Progenitor cell of endocrine pancreas (in vitro differentiated cells): ENCODE measurements around the gene PCP4. TPM values are rescaled to one million over a fixed set of nuclear protein-coding genes. Genes with fewer than 3 reads are reported as not detected.
A peak's percentile ranks its signal among the peaks of the same experiment; 100 is the strongest.

Experiments
- DNase-seq: peaks from one replicate; pipeline ENCODE4 v3.0.0; 2021; ENCODE audit warnings: low spot score; ENCODE audit not compliant: unreplicated experiment
- H3K27ac Mint-ChIP-seq: 2 replicates; pipeline ENCODE4 v1.8.0; 2021; ENCODE audit warnings: mild to moderate bottlenecking, moderate library complexity, mixed read lengths
- H3K27me3 Mint-ChIP-seq: 2 replicates; pipeline ENCODE4 v1.8.0; 2021; ENCODE audit warnings: mixed read lengths
- H3K36me3 Mint-ChIP-seq: 2 replicates; pipeline ENCODE4 v1.8.0; 2022; ENCODE audit warnings: mixed read lengths; ENCODE audit not compliant: insufficient read depth
- H3K4me1 Mint-ChIP-seq: 2 replicates; pipeline ENCODE4 v1.8.0; 2021; ENCODE audit warnings: low read depth, mixed read lengths
- H3K4me3 Mint-ChIP-seq: 2 replicates; pipeline ENCODE4 v1.8.0; 2021; ENCODE audit warnings: low read depth, mild to moderate bottlenecking, moderate library complexity, mixed read lengths
- H3K9me3 Mint-ChIP-seq: 2 replicates; pipeline ENCODE4 v1.8.0; 2021; ENCODE audit warnings: low read depth, mixed read lengths
- CTCF ChIP-seq: fragments of 200-600 bp; sonication (generic); IDR thresholded peaks from one replicate; pipeline ENCODE4 v1.5.0; 2021; ENCODE audit warnings: antibody characterized with exemption, mild to moderate bottlenecking; ENCODE audit not compliant: unreplicated experiment
- total RNA-seq: library from RNA; stranded (reverse); gene quantifications from 2 replicates; pipeline ENCODE4 v1.2.1, GENCODE V29; 2021

Gene PCP4
- total RNA-seq, 1 donor from 2014 or later, result 2.0 TPM

- Mint-ChIP-seq H3K27ac (no peak overlapping the region), H3K27me3 (no peaks in the 10 kb centered on the region), H3K4me3 (no peak overlapping the region), H3K4me1 (no peaks in the 10 kb centered on the region), H3K9me3 (no peaks in the 10 kb centered on the region), H3K36me3 (no peaks in the 10 kb centered on the region)
- TF ChIP-seq CTCF, result no peak
- no peak for DNase-seq
These were observed 37.2 kb downstream of the PCP4 start for GRCh38 chr21:39904457-39904856.

- Mint-ChIP-seq H3K4me1 (peaks cover 3% of the 10 kb centered on the region), H3K4me3 (no peak overlapping the region), H3K27ac (no peak overlapping the region), H3K36me3 (no peaks in the 10 kb centered on the region), H3K9me3 (no peaks in the 10 kb centered on the region), H3K27me3 (no peaks in the 10 kb centered on the region)
- no peak for DNase-seq
- TF ChIP-seq CTCF, result no peak
These were observed 41.2 kb downstream of the PCP4 start for GRCh38 chr21:39908265-39908923.

- peak; percentile 47 for TF ChIP-seq CTCF
- H3K27me3 Mint-ChIP-seq, result peaks cover 3% of the 10 kb centered on the region
- H3K4me1 Mint-ChIP-seq, result peaks cover 7% of the 10 kb centered on the region
- H3K9me3 Mint-ChIP-seq, result no peaks in the 10 kb centered on the region
- no peak for DNase-seq
- H3K36me3 Mint-ChIP-seq, result no peaks in the 10 kb centered on the region
- no peak overlapping the region for H3K4me3 Mint-ChIP-seq
- no peak overlapping the region for H3K27ac Mint-ChIP-seq
These were observed 44.3 kb downstream of the PCP4 start for GRCh38 chr21:39911286-39912199.

- Mint-ChIP-seq H3K9me3 (no peaks in the 10 kb centered on the region), H3K4me3 (no peak overlapping the region)
- TF ChIP-seq CTCF, result no peak
These were observed 46.6 kb downstream of the PCP4 start for GRCh38 chr21:39913706-39914305.

GRCh38 chr21:39915881-39916280 lies 48.6 kb downstream of the PCP4 start:
- Mint-ChIP-seq H3K27me3 (peaks cover 3% of the 10 kb centered on the region), H3K4me3 (no peak overlapping the region), H3K4me1 (peaks cover 9% of the 10 kb centered on the region), H3K27ac (no peak overlapping the region), H3K9me3 (no peaks in the 10 kb centered on the region), H3K36me3 (no peaks in the 10 kb centered on the region)
- DNase-seq, result no peak
- no peak for TF ChIP-seq CTCF

More at GRCh38 chr21:39913706-39914305, 46.6 kb downstream of the PCP4 start:
- H3K36me3 Mint-ChIP-seq, result no peaks in the 10 kb centered on the region
- no peak for DNase-seq
- peaks cover 3% of the 10 kb centered on the region for H3K27me3 Mint-ChIP-seq
- H3K4me1 Mint-ChIP-seq, result peaks cover 7% of the 10 kb centered on the region
- H3K27ac Mint-ChIP-seq, result no peak overlapping the region
